HG02981 (cell line): Measurements from ENCODE around the gene NFE2L3.
"Not testable (repeated sequence)": the region's sequence is repeated elsewhere in the genome, so short reads cannot be mapped to it uniquely, and the experiment has no call there.

ENCODE experiments used
- ATAC-seq: cut with Tn5 transposase; IDR thresholded peaks from one replicate; pipeline ENCODE4 v1.9.1; 2021; ENCODE audit warnings: mild to moderate bottlenecking, moderate library complexity; ENCODE audit not compliant: unreplicated experiment

NFE2L3 gene

GRCh38 chr7:26145238-26145637 lies 6.8 kb upstream of the NFE2L3 start:
- no peak for ATAC-seq

DNA sequence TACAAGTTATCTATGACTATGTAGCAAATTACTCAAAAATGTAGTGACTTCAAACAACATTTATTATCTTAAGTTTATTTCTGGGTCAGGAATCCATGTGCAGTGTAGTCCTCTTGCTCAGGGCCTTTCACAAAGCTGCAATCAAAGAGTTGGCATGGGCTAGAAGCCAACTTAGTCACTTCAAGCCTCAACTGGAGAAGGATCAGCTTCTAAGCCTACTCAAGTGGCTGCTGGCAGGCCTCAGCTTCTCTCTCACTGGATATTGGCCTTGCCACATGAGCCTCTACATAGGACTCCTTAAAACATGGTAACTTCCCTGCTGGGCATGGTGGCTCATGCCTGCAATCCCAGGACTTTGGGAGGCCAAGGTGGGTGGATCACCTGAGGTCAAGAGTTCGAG lies 5.0 kb upstream of the NFE2L3 start:
- ATAC-seq: no peak

DNA sequence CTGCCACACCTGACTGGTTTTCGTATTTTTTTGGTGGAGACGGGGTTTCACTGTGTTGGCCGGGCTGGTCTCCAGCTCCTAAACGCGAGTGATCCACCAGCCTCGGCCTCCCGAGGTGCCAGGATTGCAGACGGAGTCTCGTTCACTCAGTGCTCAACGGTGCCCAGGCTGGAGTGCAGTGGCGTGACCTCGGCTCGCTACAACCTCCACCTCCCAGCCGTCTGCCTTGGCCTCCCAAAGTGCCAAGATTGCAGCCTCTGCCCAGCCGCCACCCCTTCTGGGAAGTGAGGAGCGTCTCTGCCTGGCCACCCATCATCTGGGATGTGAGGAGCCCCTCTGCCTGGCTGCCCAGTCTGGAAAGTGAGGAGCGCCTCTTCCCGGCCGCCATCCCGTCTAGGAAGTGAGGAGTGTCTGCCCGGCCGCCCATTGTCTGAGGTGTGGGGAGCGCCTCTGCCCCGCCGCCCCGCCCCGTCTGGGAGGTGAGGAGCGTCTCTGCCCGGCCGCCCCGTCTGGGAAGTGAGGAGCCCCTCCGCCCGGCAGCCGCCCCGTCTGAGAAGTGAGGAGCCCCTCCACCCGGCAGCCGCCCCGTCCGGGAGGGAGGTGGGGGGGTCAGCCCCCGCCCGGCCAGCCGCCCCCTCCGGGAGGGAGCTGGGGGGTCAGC lies 4.2 kb upstream of the NFE2L3 start:
- not testable (repeated sequence) for ATAC-seq

- ATAC-seq: not testable (repeated sequence)
These were observed 3.7 kb upstream of the NFE2L3 start for GRCh38 chr7:26148307-26148700.

DNA sequence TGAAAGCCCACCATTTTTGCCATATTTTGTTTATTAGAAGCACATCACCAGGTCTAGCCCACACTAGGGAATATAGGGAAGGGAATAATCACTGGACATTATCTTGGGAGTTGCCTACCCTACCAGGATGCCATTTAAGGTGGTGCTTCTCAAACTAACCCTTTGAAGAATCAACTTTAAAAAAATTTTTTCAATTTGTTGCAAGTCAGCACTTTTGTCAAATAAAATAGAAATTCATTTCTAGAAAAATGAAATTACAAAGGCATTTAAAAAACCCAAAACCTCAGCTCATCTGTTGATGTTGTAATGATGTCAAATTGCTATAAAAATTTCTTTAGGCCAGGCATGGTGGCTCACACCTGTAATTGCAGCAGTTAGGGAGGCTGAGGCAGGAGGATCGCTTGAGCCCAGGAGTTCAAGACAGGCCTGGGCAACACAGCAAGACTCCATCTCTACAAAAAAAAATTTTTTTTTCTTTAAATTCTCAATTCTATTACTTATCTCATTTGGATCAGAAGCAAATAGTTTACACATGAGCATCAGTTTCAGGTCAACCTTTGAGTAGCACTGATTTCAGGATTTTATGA lies 2.5 kb upstream of the NFE2L3 start:
- ATAC-seq: no peak

DNA sequence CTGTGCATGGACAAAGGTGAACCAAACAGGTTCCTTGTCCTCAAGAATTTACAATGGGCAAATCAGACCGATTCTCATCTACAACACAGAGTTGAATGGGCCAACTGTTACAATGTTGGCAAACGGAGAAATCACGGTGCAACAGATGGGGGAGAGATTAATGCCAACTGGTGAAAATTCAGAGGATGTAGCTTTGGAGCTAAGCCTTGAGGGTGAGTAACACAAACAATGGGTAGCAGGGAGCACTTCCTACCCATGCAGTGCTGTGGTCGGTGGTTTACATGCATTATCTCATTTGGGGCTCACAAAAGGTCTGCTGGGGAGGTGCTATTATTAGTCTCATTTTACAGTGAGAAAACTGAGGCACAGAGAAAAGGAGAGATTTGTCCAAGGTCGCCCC lies 902 bp upstream of the NFE2L3 start:
- ATAC-seq: no peak

DNA sequence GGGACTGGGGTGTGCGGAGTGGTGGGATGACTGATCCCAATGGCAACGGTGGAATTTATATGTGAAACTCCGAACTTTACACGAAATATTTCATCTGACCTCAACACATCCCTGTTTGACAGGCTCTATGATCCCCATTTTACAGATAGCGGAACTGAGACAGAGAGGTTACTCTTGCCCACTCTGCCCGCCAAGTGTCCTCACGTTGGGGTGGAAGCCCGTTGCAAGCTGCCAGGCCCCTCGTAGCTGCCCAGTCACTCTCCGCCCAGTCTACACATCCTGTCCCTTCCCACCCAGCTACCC lies 397 bp upstream of the NFE2L3 start:
- no peak for ATAC-seq

DNA sequence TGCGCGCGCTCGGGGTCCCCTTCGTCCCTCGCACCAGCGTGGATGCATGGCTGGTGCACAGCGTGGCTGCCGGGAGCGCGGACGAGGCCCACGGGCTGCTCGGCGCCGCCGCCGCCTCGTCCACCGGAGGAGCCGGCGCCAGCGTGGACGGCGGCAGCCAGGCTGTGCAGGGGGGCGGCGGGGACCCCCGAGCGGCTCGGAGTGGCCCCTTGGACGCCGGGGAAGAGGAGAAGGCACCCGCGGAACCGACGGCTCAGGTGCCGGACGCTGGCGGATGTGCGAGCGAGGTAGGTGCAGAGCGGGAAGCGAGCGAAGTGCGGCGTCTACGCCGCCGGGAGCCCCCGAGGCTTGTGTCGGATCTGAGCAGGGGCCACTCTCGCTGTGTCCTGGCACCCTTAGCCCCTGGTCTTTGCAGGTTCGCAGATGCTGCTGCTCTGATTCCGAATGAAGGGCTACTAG lies 813 bp downstream of the NFE2L3 start:
- ATAC-seq: peak; percentile 17

GRCh38 chr7:26153241-26153822 lies 1.3 kb downstream of the NFE2L3 start:
- no peak for ATAC-seq

DNA sequence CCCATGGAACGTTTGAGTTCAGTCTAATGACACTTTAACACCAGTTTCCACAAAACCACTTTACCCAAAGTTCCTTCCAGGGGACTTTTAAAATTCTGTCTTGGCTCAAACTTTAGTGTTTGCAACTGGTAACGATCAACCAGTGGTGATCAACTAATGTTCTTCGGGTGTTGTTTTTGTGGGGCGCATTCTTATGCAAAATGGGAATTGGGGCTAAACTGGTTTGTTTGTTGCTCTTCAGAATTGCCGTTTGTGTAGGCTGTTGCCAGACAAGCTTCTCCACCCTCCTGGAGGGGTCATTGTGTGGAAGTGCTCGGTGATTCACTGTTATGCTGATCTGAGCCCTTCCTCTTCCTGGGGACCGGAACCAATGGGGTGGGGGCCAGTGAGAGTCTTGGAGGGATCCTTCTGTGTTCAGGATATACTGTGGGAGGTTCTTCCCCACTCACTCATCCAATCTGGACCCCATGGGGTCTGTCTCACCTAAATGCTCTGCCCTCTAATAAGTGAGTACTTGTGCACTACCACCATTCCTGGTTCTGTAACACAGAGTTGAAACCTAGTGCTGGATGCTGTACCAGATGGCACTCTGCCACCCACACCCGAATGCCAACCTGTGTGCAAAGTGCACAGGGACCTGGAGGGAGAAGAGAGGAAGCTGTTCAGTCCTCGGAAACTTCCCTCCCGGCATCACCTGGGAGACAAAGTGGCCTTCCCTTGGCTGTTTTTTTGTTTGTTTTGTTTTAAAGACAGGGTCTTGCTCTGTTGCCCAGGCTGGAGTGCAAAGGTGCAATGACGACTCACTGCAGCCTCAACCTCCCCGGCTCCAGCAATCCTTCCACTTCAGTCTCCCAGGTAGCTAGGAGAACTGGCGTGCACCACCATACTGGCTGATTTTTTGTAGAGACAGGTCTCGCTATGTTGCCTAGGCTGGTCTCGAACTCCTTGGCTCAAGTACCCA lies 2.1 kb downstream of the NFE2L3 start:
- ATAC-seq: no peak

DNA sequence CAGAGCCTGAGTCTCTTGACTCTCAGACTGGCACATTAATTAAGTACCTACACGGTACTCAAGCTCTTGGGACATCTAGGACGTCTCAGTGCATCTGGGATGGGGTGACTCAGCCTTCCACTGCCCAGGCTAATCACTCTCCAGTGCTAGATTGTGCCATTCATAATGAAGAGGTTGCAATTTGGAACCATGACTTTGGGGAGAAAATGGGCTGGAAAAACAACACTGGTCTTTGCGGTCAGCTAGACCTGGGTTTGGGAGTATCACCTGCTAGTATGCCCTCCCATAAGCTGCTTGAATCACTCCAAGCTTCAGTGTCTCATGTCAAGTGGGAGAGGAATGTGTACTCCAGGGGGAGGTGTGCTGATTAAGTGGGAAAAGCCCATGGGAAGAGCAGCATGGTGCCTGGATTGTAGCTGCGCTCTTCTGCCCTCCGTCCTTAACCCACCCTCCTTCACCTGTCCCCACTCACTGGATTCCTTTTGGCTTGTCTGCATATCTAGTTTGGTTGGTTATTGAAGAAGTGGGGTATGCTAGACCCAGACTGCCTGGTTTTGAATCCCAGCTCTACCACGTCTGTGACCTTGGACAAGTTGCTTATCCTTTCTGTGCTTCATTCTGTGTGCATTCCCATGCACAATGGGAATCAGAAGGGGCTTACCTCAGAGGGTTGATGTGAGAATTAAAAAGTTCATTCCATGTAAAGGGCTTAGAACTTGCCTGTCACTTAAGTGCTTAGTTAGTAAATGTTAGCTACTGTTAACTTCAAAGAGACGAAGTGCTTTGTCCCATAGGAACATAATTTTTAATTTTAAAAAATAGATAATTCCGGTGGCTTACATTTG lies 3.8 kb downstream of the NFE2L3 start:
- no peak for ATAC-seq

DNA sequence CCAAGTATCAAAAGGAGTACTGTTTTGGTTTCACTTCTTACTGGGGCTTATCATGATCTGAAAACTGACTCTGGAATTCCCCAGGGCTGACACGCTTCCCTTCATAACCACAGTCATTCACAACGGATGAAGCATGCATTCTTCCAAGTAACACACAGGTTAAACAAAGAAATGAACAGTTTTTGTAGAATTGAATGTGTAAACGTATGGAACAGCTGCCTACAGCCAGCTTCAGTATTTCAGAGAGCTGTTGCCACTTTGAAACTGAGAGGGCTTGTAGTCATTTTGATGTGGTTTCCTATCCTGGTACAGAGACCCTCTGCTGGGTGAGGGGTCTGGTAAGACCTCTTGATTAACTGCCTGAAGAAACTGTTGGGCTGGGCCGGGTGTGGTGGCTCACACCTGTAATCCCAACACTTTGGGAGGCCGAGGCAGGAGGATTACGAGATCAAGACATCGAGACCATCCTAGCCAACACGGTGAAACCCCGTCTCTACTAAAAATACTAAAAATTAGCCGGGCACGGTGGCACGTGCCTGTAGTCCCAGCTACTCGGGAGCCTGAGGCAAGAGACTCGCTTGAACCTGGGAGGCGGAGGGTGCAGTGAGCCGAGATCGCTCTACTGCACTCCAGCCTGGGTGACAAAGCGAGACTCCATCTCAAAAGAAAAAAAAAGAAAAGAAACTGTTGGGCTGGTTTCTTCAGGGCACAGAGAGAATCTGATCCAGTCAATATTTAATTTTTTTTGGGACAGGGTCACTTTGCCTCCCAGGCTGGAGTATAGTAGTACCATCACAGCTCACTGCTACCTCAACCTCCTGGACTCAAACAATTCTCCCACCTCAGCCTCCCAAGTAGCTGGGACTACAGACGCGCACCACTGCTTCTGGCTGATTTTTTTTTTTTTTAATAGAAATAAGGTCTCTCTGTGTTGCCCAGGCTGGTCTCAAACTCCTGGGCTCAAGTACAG lies 4.7 kb downstream of the NFE2L3 start:
- no peak for ATAC-seq

- ATAC-seq: no peak
These were observed 5.6 kb downstream of the NFE2L3 start for GRCh38 chr7:26157520-26158105.

DNA sequence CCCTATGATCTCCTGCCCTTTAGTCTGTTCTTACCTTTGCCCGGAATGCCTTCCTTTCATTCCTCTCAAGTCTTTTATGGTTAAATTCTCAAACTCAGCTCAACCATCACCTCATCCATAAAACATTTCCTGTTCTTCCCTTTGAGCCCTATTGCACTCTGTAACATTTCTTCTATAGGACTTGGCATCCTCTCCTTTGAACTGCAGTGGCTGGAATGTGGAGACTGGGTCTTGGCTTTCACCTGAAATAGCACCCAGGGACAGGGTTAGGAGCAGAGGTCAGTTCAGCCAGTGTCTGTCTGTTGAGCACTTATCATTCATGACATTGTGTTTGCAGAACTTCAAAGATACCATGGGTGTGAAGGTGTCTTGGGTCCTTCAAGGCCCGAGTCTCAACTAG lies 7.2 kb downstream of the NFE2L3 start:
- no peak for ATAC-seq

- ATAC-seq: no peak
These were observed 8.9 kb downstream of the NFE2L3 start for GRCh38 chr7:26160896-26161295.

DNA sequence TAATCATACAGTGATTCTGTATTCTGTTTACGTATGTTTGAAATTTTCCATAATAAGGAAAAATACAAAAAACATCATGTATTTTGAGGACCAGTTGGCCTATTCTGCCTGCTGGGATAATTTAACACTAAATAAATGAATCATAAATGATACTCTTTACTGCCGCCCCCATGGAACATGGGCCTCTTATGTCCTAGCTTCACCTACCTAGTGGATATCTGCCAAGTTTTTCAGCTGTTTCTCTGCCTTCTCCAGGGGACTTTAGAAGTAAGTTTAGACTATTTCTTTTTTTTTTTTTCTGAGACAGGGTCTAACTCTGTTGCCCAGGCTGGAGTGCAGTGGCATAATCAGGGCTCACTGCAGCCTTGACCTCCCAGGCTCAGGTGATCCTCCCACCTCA lies 10.4 kb downstream of the NFE2L3 start:
- ATAC-seq: no peak

GRCh38 chr7:26163804-26164203 lies 11.8 kb downstream of the NFE2L3 start:
- ATAC-seq: not testable (repeated sequence)

DNA sequence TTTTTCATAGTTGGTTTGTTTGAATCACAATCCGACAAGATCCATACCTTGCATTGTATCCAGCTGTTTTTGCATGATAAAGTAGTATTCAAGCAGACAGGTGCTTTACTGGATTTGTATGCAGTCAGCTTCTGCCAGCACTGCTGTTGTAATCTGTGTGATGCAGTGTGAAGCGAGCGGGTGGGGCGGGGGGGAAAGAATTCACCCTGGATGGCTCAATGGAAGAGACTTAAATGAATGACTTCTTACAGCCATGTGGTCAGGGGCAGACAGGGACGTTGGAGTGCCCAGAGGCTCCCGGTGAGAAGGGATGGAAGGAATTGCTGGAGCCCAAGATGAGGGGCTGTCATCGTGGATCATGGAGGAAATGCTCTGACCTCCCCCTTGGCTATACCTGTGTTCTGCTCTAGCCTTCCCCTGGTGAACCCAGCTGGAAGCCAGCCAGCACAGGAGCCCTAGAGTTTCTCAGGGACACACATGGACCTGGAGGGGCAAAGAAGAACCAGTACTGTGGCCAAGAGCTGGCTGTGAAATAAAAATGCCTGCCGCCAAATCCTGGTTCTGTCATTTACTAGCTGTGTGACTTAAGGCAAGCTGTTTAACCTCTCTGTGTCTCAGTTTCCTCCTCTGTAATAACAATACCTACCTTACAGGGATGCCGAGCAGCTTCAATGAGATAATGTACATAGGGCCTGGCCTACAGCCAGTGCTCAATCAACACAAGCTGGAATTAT lies 14.1 kb downstream of the NFE2L3 start:
- no peak for ATAC-seq
